Testis (tissue), 2 donors: ENCODE results near the gene PTPRT.

Experiments used
- POLR2A ChIP-seq: fragments of 450-650 bp; IDR thresholded peaks from one replicate; pipeline ENCODE4 v1.6.1; 2017; ENCODE audit warnings: antibody characterized with exemption, mild to moderate bottlenecking, moderate library complexity
- TF ChIP-seq, protein P1 (sequence below), 3 experiments: fragments of 450-650 bp in 2 of 3; fragments of 200-600 bp in 1 of 3; sonication (generic) in 1 of 3; IDR thresholded peaks; one replicate each; pipeline ENCODE4 v1.5.1; 2016 to 2019; ENCODE audit warnings: antibody characterized with exemption in 3 of 3, mild to moderate bottlenecking in 2 of 3, moderate library complexity in 1 of 3

DNA sequence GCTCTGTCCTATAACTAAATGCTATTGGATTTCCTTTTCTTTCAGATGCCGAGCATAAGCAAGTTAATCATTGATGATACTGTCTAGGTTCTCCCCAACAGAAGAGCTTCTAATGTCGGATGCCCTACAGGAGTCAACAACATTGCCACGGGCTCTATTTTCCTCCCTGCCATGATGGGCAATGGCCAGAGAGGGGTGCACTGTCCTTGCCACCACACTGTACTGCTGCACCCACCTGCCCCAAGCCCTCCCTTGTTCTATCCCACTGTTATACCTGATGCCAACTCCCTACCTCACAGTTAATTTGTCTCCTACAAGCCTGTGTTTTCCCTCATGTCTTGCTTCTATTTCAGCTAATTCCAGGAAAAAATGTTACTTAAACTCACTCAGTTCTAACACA lies 797.9 kb downstream of the PTPRT start:
- no peak for TF ChIP-seq POLR2A
- TF ChIP-seq, protein P1, sequence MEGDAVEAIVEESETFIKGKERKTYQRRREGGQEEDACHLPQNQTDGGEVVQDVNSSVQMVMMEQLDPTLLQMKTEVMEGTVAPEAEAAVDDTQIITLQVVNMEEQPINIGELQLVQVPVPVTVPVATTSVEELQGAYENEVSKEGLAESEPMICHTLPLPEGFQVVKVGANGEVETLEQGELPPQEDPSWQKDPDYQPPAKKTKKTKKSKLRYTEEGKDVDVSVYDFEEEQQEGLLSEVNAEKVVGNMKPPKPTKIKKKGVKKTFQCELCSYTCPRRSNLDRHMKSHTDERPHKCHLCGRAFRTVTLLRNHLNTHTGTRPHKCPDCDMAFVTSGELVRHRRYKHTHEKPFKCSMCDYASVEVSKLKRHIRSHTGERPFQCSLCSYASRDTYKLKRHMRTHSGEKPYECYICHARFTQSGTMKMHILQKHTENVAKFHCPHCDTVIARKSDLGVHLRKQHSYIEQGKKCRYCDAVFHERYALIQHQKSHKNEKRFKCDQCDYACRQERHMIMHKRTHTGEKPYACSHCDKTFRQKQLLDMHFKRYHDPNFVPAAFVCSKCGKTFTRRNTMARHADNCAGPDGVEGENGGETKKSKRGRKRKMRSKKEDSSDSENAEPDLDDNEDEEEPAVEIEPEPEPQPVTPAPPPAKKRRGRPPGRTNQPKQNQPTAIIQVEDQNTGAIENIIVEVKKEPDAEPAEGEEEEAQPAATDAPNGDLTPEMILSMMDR (IDR thresholded peaks at IDR 0.05), result no peak
